GM12878 (cell line): ENCODE data around the gene ZNF726. TPM values are rescaled to one million over a fixed set of nuclear protein-coding genes. Genes with fewer than 3 reads are reported as not detected.

Experiments
- ATAC-seq: fragments of 200-7000 bp; cut with Tn5 transposase; 3 replicates; pipeline ENCODE4 v1.9.1; 2020; ENCODE audit warnings: mild to moderate bottlenecking, moderate library complexity
- BruUV-seq: library from RNA; stranded (reverse); fragments of 400-500 nt; replicated peaks from 2 replicates; lab custom pipeline; 2021; lab: Mats Ljungman, UMichigan
- CTCF ChIA-PET: fragments of 300-600 bp; sonication (Branson Sonifier 250); formaldehyde crosslinking; extraction: SDS; loops from one replicate; lab custom pipeline; 2021; ENCODE audit warnings: inconsistent platforms; lab: Yijun Ruan, JAX
- POLR2A ChIA-PET: fragments of 350-600 bp; formaldehyde crosslinking; extraction: SDS; loops from one replicate; lab custom pipeline; 2021; ENCODE audit warnings: inconsistent platforms; lab: Charles Lee
- RAD21 ChIA-PET: fragments of 300-600 bp; sonication (Branson Sonifier 250); formaldehyde crosslinking; loops from one replicate; lab custom pipeline; 2023; ENCODE audit warnings: antibody characterized with exemption; ENCODE audit not compliant: unreplicated experiment; lab: Charles Lee
- SMC1A ChIA-PET: fragments of 300-600 bp; sonication (Branson Sonifier 250); formaldehyde crosslinking; loops from one replicate; lab custom pipeline; 2023; ENCODE audit not compliant: unreplicated experiment, uncharacterized antibody; lab: Charles Lee
- DNase-seq: peaks from one replicate; pipeline ENCODE4 v3.0.0-alpha.2; 2011; ENCODE audit warnings: low read depth, low spot score
- FAIRE-seq: peaks from 3 replicates; lab custom pipeline; 2011; peaks lifted over from hg19 to GRCh38; lab: Jason Lieb, UNC
- H2AFZ ChIP-seq: 2 replicates; pipeline ENCODE4 v1.6.0; 2011; ENCODE audit warnings: low read depth, low read length, control low read depth; ENCODE audit not compliant: control insufficient read depth
- H3K27ac ChIP-seq: 2 replicates; pipeline ENCODE4 v1.5.1; 2011; ENCODE audit warnings: control low read depth; ENCODE audit not compliant: control insufficient read depth, insufficient read depth
- H3K27me3 ChIP-seq, 2 experiments: replicated peaks in 1 of 2; 2 replicates each; pipeline versions ENCODE4 v1.6.0 to v1.6.1; 2011; ENCODE audit warnings: low read length in 1 of 2; ENCODE audit not compliant: control insufficient read depth in 2 of 2, insufficient read depth in 2 of 2
- H3K36me3 ChIP-seq, 2 experiments: 2 replicates each; pipeline ENCODE4 v1.5.1; 2011; ENCODE audit warnings: low read length in 1 of 2; ENCODE audit not compliant: control insufficient read depth in 2 of 2, insufficient read depth in 2 of 2
- H3K4me1 ChIP-seq: 2 replicates; pipeline ENCODE4 v1.6.1; 2011; ENCODE audit warnings: mild to moderate bottlenecking, low read length, moderate library complexity, mixed read lengths; ENCODE audit not compliant: control insufficient read depth, insufficient read depth
- H3K4me2 ChIP-seq: 2 replicates; pipeline ENCODE4 v1.6.0; 2011; ENCODE audit warnings: control low read depth; ENCODE audit not compliant: control insufficient read depth, insufficient read depth
- H3K4me3 ChIP-seq: fragments of 200-600 bp; sonication (generic); 2 replicates; pipeline ENCODE4 v1.5.1; 2016
- H3K79me2 ChIP-seq: 2 replicates; pipeline ENCODE4 v1.6.0; 2011; ENCODE audit warnings: low read length; ENCODE audit not compliant: control insufficient read depth, insufficient read depth
- H3K9ac ChIP-seq: 2 replicates; pipeline ENCODE4 v1.8.0; 2011; ENCODE audit warnings: low read length, control low read depth, mixed read lengths; ENCODE audit not compliant: control insufficient read depth, insufficient read depth
- H3K9me3 ChIP-seq: replicated peaks from 3 replicates; pipeline ENCODE4 v1.5.1; 2011; ENCODE audit warnings: mild to moderate bottlenecking, low read length; ENCODE audit not compliant: control insufficient read depth, insufficient read depth
- H4K20me1 ChIP-seq: 2 replicates; pipeline ENCODE4 v1.6.0; 2011; ENCODE audit not compliant: control insufficient read depth, insufficient read depth
- CEBPZ ChIP-seq: fragments of 150-350 bp; IDR thresholded peaks from 2 replicates; pipeline ENCODE4 v1.6.1; 2016; ENCODE audit warnings: low read depth, low read length
- CHD2 ChIP-seq: IDR thresholded peaks from 2 replicates; pipeline ENCODE4 v1.6.1; 2011; ENCODE audit warnings: low read depth, low read length, improper control_type of control experiment, borderline replicate concordance
- JUNB ChIP-seq: IDR thresholded peaks from 2 replicates; pipeline ENCODE4 v1.6.1; 2016; ENCODE audit warnings: antibody characterized with exemption, mild to moderate bottlenecking
- PAX5 ChIP-seq: IDR thresholded peaks from 2 replicates; pipeline ENCODE4 v1.6.1; 2011; ENCODE audit warnings: low read depth, low read length, borderline replicate concordance
- PAX8 ChIP-seq: fragments of 450-650 bp; IDR thresholded peaks from 2 replicates; pipeline ENCODE4 v1.6.1; 2017; ENCODE audit warnings: mild to moderate bottlenecking, moderate library complexity
- RB1 ChIP-seq: fragments of 450-650 bp; formaldehyde crosslinking; IDR thresholded peaks from 2 replicates; pipeline ENCODE4 v1.6.1; 2017; ENCODE audit warnings: mild to moderate bottlenecking, borderline replicate concordance
- SREBF1 ChIP-seq: IDR thresholded peaks from 2 replicates; pipeline ENCODE4 v1.6.1; 2012; ENCODE audit warnings: mild to moderate bottlenecking, low read length
- WRNIP1 ChIP-seq: IDR thresholded peaks from 2 replicates; pipeline ENCODE4 v1.6.1; 2011; ENCODE audit warnings: low read depth, low read length, improper control_type of control experiment, borderline replicate concordance
- WGBS: methylation state at CpG from one replicate; pipeline ENCODE4 v1.1.6; 2016; ENCODE audit warnings: low lambda C conversion rate; ENCODE audit not compliant: insufficient replicate concordance, insufficient coverage; ENCODE audit errors: missing lambda C conversion rate; 5-methylcytosine and 5-hydroxymethylcytosine counted together
- in situ Hi-C: fragments of 300-500 bp; cut with MboI; formaldehyde crosslinking; loops from 9 replicates; pipeline ENCODE4 v1.14.3; 2018; ENCODE audit warnings: mixed read lengths
- intact Hi-C: fragments of 100-400 bp; cut with micrococcal nuclease; formaldehyde crosslinking; loops from one replicate; pipeline ENCODE4 v1.14.2; 2022; ENCODE audit not compliant: unreplicated experiment
- polyA plus RNA-seq, 11 experiments: library from polyadenylated mRNA; depleted of rRNA in 4 of 11; unstranded in 6 of 11; stranded (reverse) in 5 of 11; fragments of >200 nt; fragmentation: Nextera tagmentation in 4 of 11; fragmentation: Illumina TruSeq in 1 of 11; extraction: Ambion mirVana in 4 of 11; extraction: Trizol in 1 of 11; gene quantifications; 1 replicate in 1 of 11; 2 replicates in 10 of 11; pipeline versions ENCODE4 v1.2.1 to v1.2.3, GENCODE V29; 2011 to 2016; ENCODE audit warnings: inconsistent platforms in 2 of 11, missing spikeins in 2 of 11, low read depth in 1 of 11
- total RNA-seq, 4 experiments: library from RNA; depleted of rRNA in 3 of 4; stranded (reverse); fragments of >200 nt in 3 of 4; fragmentation: Illumina TruSeq in 1 of 4; extraction: Trizol in 1 of 4; gene quantifications; 2 replicates each; pipeline versions ENCODE4 v1.2.1 to v1.2.3, GENCODE V29; 2013 to 2021

ZNF726 gene
- total and polyA plus RNA-seq, 10 of the 15 experiments (the other 5 are each of a cell fraction or from before 2014, with no cell fraction given), result 0.69 to 2.3 (median 1.5) TPM

- Histone ChIP-seq H3K27ac (no peak overlapping the region), H4K20me1 (no peaks in the 10 kb centered on the region), H3K36me3 (no peaks in the 10 kb centered on the region), H3K4me3 (no peak overlapping the region), H3K27me3 (no peaks in the 10 kb centered on the region), H3K9ac (no peak overlapping the region), H3K4me1 (no peaks in the 10 kb centered on the region), H3K9me3 (no peaks in the 10 kb centered on the region; the same call in 2 of the 3 replicates), H2AFZ (no peak overlapping the region), H3K4me2 (no peak overlapping the region), H3K79me2 (no peaks in the 10 kb centered on the region)
- no TSS peak for BruUV-seq
- WGBS, result 0% methylated on average over 1 of the region's 1 CpG
- intact Hi-C loops, result no loop called here
- ChIA-PET SMC1A (no interaction called here), RAD21 (no interaction called here), CTCF (no interaction called here), POLR2A (no interaction called here)
- DNase-seq (no peak), FAIRE-seq (no peak), ATAC-seq (no peak)
- in situ Hi-C loops, result no loop called here
- TF ChIP-seq CHD2, result no peak
- no peak for TF ChIP-seq SREBF1
- TF ChIP-seq WRNIP1, result no peak
- no peak for TF ChIP-seq CEBPZ
- TF ChIP-seq JUNB, result no peak
- no peak for TF ChIP-seq RB1
- TF ChIP-seq PAX5, result no peak
- TF ChIP-seq PAX8, result no peak
These were observed 63.4 kb downstream of the ZNF726 start for GRCh38 chr19:23978068-23978467.
